ENCODE measurements around the gene NHERF2. TPM values are rescaled to one million over a fixed set of nuclear protein-coding genes. Genes with fewer than 3 reads are reported as not detected.

NHERF2 gene
- total RNA-seq, 2 donors from 2014 or later = 20.1 to 25.5 TPM

GRCh38 chr16:2045965-2046892, 19.5 kb downstream of the NHERF2 start:
- no peak for TF ChIP-seq CTCF (conservative IDR thresholded peaks at IDR 0.05)
- Histone ChIP-seq H3K4me1 (ENCODE audit: control insufficient read depth, insufficient read depth, low read length) (no peaks in the 10 kb centered on the region), H3K4me3 (ENCODE audit: low read length) (peak overlapping the region; percentile 87), H3K27me3 (ENCODE audit: control insufficient read depth, insufficient read depth, low read length, poor library complexity, severe bottlenecking) (no peaks in the 10 kb centered on the region), H3K9me3 (ENCODE audit: control insufficient read depth, low read length) (no peaks in the 10 kb centered on the region), H3K36me3 (ENCODE audit: control insufficient read depth, insufficient read depth, low read length) (peaks cover 7% of the 10 kb centered on the region), H3K9ac (ENCODE audit: extremely low read depth, low read length, poor library complexity, severe bottlenecking) (no peak overlapping the region), H3K27ac (ENCODE audit: low read depth, low read length) (no peak overlapping the region)
- peaks cover 11% of the 10 kb centered on the region for H3K4me1 Mint-ChIP-seq
- no peaks in the 10 kb centered on the region for H3K27me3 Mint-ChIP-seq (ENCODE audit: insufficient read depth)
- H3K9me3 Mint-ChIP-seq = no peaks in the 10 kb centered on the region
- WGBS, 2 experiments (ENCODE audit: insufficient coverage in 1 of 2, insufficient read length in 1 of 2) = 96 to 98% methylated on average over 8 to 21 of the region's 21 CpGs
- H3K4me3 Mint-ChIP-seq = peak overlapping the region; percentile 85
- DNase-seq = no peak
- peaks cover 11% of the 10 kb centered on the region for H3K36me3 Mint-ChIP-seq (ENCODE audit: low read depth)
- H3K27ac Mint-ChIP-seq = no peak overlapping the region

GRCh38 chr16:2046893-2047329, 20.2 kb downstream of the NHERF2 start:
- no peak for DNase-seq
- H3K9ac ChIP-seq (ENCODE audit: extremely low read depth, low read length, poor library complexity, severe bottlenecking) = peak overlapping the region; percentile 51
- peak overlapping the region; percentile 87 for H3K4me3 ChIP-seq (ENCODE audit: low read length)
- peaks cover 9% of the 10 kb centered on the region for H3K36me3 ChIP-seq (ENCODE audit: control insufficient read depth, insufficient read depth, low read length)
- no peak overlapping the region for H3K27ac ChIP-seq (ENCODE audit: low read depth, low read length)
- Mint-ChIP-seq H3K36me3 (ENCODE audit: low read depth) (peaks cover 15% of the 10 kb centered on the region), H3K9me3 (no peaks in the 10 kb centered on the region), H3K27me3 (ENCODE audit: insufficient read depth) (no peaks in the 10 kb centered on the region), H3K4me3 (peak overlapping the region; percentile 85), H3K27ac (peak overlapping the region; percentile 30), H3K4me1 (peaks cover 11% of the 10 kb centered on the region)
- WGBS, 2 experiments (ENCODE audit: insufficient coverage in 1 of 2, insufficient read length in 1 of 2) = 45 to 47% methylated on average over 5 to 8 of the region's 8 CpGs
- no peak for TF ChIP-seq CTCF (conservative IDR thresholded peaks at IDR 0.05)
- H3K4me1 ChIP-seq (ENCODE audit: control insufficient read depth, insufficient read depth, low read length) = no peaks in the 10 kb centered on the region
- no peaks in the 10 kb centered on the region for H3K27me3 ChIP-seq (ENCODE audit: control insufficient read depth, insufficient read depth, low read length, poor library complexity, severe bottlenecking)
- H3K9me3 ChIP-seq (ENCODE audit: control insufficient read depth, low read length) = no peaks in the 10 kb centered on the region

GRCh38 chr16:2047330-2048115, 20.8 kb downstream of the NHERF2 start, which contains the start of the genes NTHL1 and TSC2:
NTHL1 (minus strand) TSS chr16:2047834; CDS start chr16:2047823, 11 bp downstream.
TSC2 (plus strand) TSS chr16:2047985; CDS start chr16:2048616, 631 bp downstream.
- H3K36me3 ChIP-seq (ENCODE audit: control insufficient read depth, insufficient read depth, low read length) = peaks cover 15% of the 10 kb centered on the region
- peak within 1 kb of the TSS; percentile 87 for H3K4me3 ChIP-seq (ENCODE audit: low read length)
- peak within 1 kb of the TSS; percentile 85 for H3K4me3 Mint-ChIP-seq
- H3K27me3 Mint-ChIP-seq (ENCODE audit: insufficient read depth) = no peaks in the 10 kb centered on the region
- H3K9me3 Mint-ChIP-seq = no peaks in the 10 kb centered on the region
- no peak within 1 kb of the TSS for H3K27ac ChIP-seq (ENCODE audit: low read depth, low read length)
- H3K9me3 ChIP-seq (ENCODE audit: control insufficient read depth, low read length) = no peaks in the 10 kb centered on the region
- DNase-seq = peak; percentile 99
- peak within 1 kb of the TSS; percentile 58 for H3K27ac Mint-ChIP-seq
- H3K4me1 ChIP-seq (ENCODE audit: control insufficient read depth, insufficient read depth, low read length) = no peaks in the 10 kb centered on the region
- TF ChIP-seq CTCF (conservative IDR thresholded peaks at IDR 0.05) = peak; percentile 54
- WGBS, 2 experiments (ENCODE audit: insufficient coverage in 1 of 2, insufficient read length in 1 of 2) = 0 to 1% methylated on average over 37 to 81 of the region's 81 CpGs
- peaks cover 19% of the 10 kb centered on the region for H3K36me3 Mint-ChIP-seq (ENCODE audit: low read depth)
- H3K4me1 Mint-ChIP-seq = peaks cover 11% of the 10 kb centered on the region
- H3K27me3 ChIP-seq (ENCODE audit: control insufficient read depth, insufficient read depth, low read length, poor library complexity, severe bottlenecking) = no peaks in the 10 kb centered on the region
- peak within 1 kb of the TSS; percentile 51 for H3K9ac ChIP-seq (ENCODE audit: extremely low read depth, low read length, poor library complexity, severe bottlenecking)

All from endodermal cell (in vitro differentiated cells).